Upper lobe of right lung (tissue), 1 donor: ENCODE results near the gene PRH1. TPM values are rescaled to one million over a fixed set of nuclear protein-coding genes. Genes with fewer than 3 reads are reported as not detected.

Experiments
- ATAC-seq: fragments of 200-7000 bp; cut with Tn5 transposase; one replicate; pipeline ENCODE4 v1.9.1; 2020; ENCODE audit warnings: mild to moderate bottlenecking, moderate library complexity
- DNase-seq: peaks from one replicate; pipeline ENCODE4 v3.0.0-alpha.2; 2020
- H3K27ac ChIP-seq: fragments of 200-600 bp; one replicate; pipeline ENCODE4 v1.8.0; 2022
- H3K27me3 ChIP-seq: fragments of 200-600 bp; one replicate; pipeline ENCODE4 v1.8.0; 2022; ENCODE audit warnings: mild to moderate bottlenecking
- H3K36me3 ChIP-seq: fragments of 200-600 bp; one replicate; pipeline ENCODE4 v1.8.0; 2022
- H3K4me1 ChIP-seq: fragments of 200-600 bp; one replicate; pipeline ENCODE4 v1.8.0; 2022
- H3K4me3 ChIP-seq: fragments of 200-600 bp; one replicate; pipeline ENCODE4 v1.8.0; 2022; ENCODE audit warnings: mild to moderate bottlenecking
- H3K9me3 ChIP-seq: fragments of 200-600 bp; one replicate; pipeline ENCODE4 v1.8.0; 2022
- CTCF ChIP-seq: fragments of 200-600 bp; IDR thresholded peaks from one replicate; pipeline ENCODE4 v1.8.0; 2022; ENCODE audit warnings: antibody characterized with exemption
- intact Hi-C: fragments of 100-400 bp; cut with DNase I; formaldehyde crosslinking; loops from one replicate; pipeline ENCODE4 v1.11.0; 2022
- long read RNA-seq: library from polyadenylated mRNA; unstranded; transcript quantifications from one replicate; pipeline ENCODE4 v2.0.0, GENCODE V29; 2021
- total RNA-seq: library from RNA; stranded (reverse); fragmentation: NEBNext Ultra II Directional; extraction: Animal tissue kit (Norgen Biotek cat#: 25700); gene quantifications from one replicate; pipeline ENCODE4 v1.2.1, GENCODE V29; 2021
- donor health status: DM: no; HTN: yes; CAD: no; lungs with severe emphysema.

The PRH1 gene
- total RNA-seq, result 7.8 TPM
- long read RNA-seq, partial matches to known transcripts, result 1 of 3 reads
- long read RNA-seq, other reads (novel, unspliced or antisense), result 2 of 3 reads

- TF ChIP-seq CTCF, result no peak
- ATAC-seq (no peak), DNase-seq (no peak)
- H3K9me3 ChIP-seq, result no peaks in the 10 kb centered on the region
- no peaks in the 10 kb centered on the region for H3K27me3 ChIP-seq
- intact Hi-C loops, result no loop called here
- H3K36me3 ChIP-seq, result no peaks in the 10 kb centered on the region
- H3K4me1 ChIP-seq, result no peaks in the 10 kb centered on the region
- no peak within 1 kb of the TSS for H3K4me3 ChIP-seq
- H3K27ac ChIP-seq, result no peak within 1 kb of the TSS
Measured at GRCh38 chr12:10884086-10884725, at the start of gene PRH1. Gene PRH1, minus strand, starts transcription at chr12:10884255. Its CDS starts 38 bp downstream, at chr12:10884217.

GRCh38 chr12:10928746-10929286, 44.8 kb upstream of the PRH1 start, which contains the start of gene PRH2:
Gene PRH2, plus strand, starts transcription at chr12:10929236. Its CDS starts 38 bp downstream, at chr12:10929274.
- Histone ChIP-seq H3K4me1 (no peaks in the 10 kb centered on the region), H3K27me3 (no peaks in the 10 kb centered on the region), H3K27ac (no peak within 1 kb of the TSS), H3K9me3 (no peaks in the 10 kb centered on the region), H3K36me3 (no peaks in the 10 kb centered on the region), H3K4me3 (no peak within 1 kb of the TSS)
- ATAC-seq (no peak), DNase-seq (no peak)
- TF ChIP-seq CTCF, result no peak
- intact Hi-C loops, result no loop called here

- Histone ChIP-seq H3K36me3 (no peaks in the 10 kb centered on the region), H3K27ac (no peak overlapping the region), H3K4me1 (no peaks in the 10 kb centered on the region), H3K27me3 (no peaks in the 10 kb centered on the region), H3K9me3 (no peaks in the 10 kb centered on the region), H3K4me3 (no peak overlapping the region)
- intact Hi-C loops, result no loop called here
- ATAC-seq (no peak), DNase-seq (no peak)
- no peak for TF ChIP-seq CTCF
Measured at GRCh38 chr12:10926269-10926668, 42.2 kb upstream of the PRH1 start.

- Histone ChIP-seq H3K27ac (no peak overlapping the region), H3K36me3 (no peaks in the 10 kb centered on the region), H3K4me3 (no peak overlapping the region), H3K9me3 (no peaks in the 10 kb centered on the region), H3K4me1 (no peaks in the 10 kb centered on the region), H3K27me3 (no peaks in the 10 kb centered on the region)
- intact Hi-C loops, result no loop called here
- DNase-seq, result no peak
- ATAC-seq, result no peak
- TF ChIP-seq CTCF, result no peak
Measured at GRCh38 chr12:10919809-10920208, 35.8 kb upstream of the PRH1 start.

GRCh38 chr12:10910380-10910779, 26.3 kb upstream of the PRH1 start:
- Histone ChIP-seq H3K9me3 (peaks cover 3% of the 10 kb centered on the region), H3K4me1 (no peaks in the 10 kb centered on the region), H3K27me3 (no peaks in the 10 kb centered on the region), H3K36me3 (no peaks in the 10 kb centered on the region), H3K4me3 (no peak overlapping the region), H3K27ac (no peak overlapping the region)
- intact Hi-C loops, result no loop called here
- no peak for TF ChIP-seq CTCF
- DNase-seq (no peak), ATAC-seq (no peak)
